Prostate gland (tissue), 2 donors: ENCODE data around the gene UGT1A10. TPM values are rescaled to one million over a fixed set of nuclear protein-coding genes. Genes with fewer than 3 reads are reported as not detected.

Experiments
- DNase-seq: peaks from one replicate; pipeline ENCODE4 v3.0.0-alpha.2; 2019; ENCODE audit warnings: low spot score
- H3K27ac ChIP-seq, 2 donors: fragments of 200-600 bp; sonication (generic); 2 replicates each; pipeline ENCODE4 v1.5.1; 2017 to 2019
- H3K27me3 ChIP-seq: fragments of 200-600 bp; sonication (generic); replicated peaks from 2 replicates; pipeline ENCODE4 v1.5.1; 2019; ENCODE audit not compliant: insufficient read depth
- H3K36me3 ChIP-seq, 2 donors: fragments of 200-600 bp; sonication (generic); 1 replicate in 1 of 2; 2 replicates in 1 of 2; pipeline versions ENCODE4 v1.5.1 to v1.8.1; 2017 to 2019
- H3K4me1 ChIP-seq: fragments of 200-600 bp; sonication (generic); replicated peaks from 2 replicates; pipeline ENCODE4 v1.5.1; 2019
- H3K4me3 ChIP-seq, 2 donors: fragments of 200-600 bp; sonication (generic); 2 replicates each; pipeline ENCODE4 v1.5.1; 2017 to 2019
- H3K9me3 ChIP-seq: fragments of 200-600 bp; sonication (generic); 2 replicates; pipeline ENCODE4 v1.5.1; 2017
- POLR2A ChIP-seq: fragments of 450-650 bp; IDR thresholded peaks from one replicate; pipeline ENCODE4 v1.6.1; 2016; ENCODE audit warnings: antibody characterized with exemption, mild to moderate bottlenecking
- POLR2AphosphoS5 ChIP-seq: sonication (generic); formaldehyde crosslinking; IDR thresholded peaks from one replicate; pipeline ENCODE4 v1.6.1; 2017; ENCODE audit warnings: antibody characterized with exemption
- WGBS: methylation state at CpG from one replicate; pipeline ENCODE4 v1.1.5; 2018; 5-methylcytosine and 5-hydroxymethylcytosine counted together
- intact Hi-C: fragments of 100-400 bp; cut with DNase I; formaldehyde crosslinking; loops from one replicate; pipeline ENCODE4 v1.14.2; 2022
- total RNA-seq, 2 donors: library from RNA; depleted of rRNA; stranded (reverse); fragments of >200 nt; gene quantifications; one replicate each; pipeline ENCODE4 v1.1.0, GENCODE V29; 2016
- TF ChIP-seq, protein P1 (sequence below), 4 experiments: fragments of 200-600 bp in 2 of 4; fragments of 450-650 bp in 2 of 4; sonication (generic) in 2 of 4; IDR thresholded peaks; 1 replicate in 3 of 4; 2 replicates in 1 of 4; pipeline ENCODE4 v1.5.1; 2016 to 2019; ENCODE audit warnings: antibody characterized with exemption in 4 of 4, mild to moderate bottlenecking in 2 of 4, moderate library complexity in 2 of 4

The UGT1A10 gene
- total RNA-seq, 2 donors from 2014 or later = not detected

DNA sequence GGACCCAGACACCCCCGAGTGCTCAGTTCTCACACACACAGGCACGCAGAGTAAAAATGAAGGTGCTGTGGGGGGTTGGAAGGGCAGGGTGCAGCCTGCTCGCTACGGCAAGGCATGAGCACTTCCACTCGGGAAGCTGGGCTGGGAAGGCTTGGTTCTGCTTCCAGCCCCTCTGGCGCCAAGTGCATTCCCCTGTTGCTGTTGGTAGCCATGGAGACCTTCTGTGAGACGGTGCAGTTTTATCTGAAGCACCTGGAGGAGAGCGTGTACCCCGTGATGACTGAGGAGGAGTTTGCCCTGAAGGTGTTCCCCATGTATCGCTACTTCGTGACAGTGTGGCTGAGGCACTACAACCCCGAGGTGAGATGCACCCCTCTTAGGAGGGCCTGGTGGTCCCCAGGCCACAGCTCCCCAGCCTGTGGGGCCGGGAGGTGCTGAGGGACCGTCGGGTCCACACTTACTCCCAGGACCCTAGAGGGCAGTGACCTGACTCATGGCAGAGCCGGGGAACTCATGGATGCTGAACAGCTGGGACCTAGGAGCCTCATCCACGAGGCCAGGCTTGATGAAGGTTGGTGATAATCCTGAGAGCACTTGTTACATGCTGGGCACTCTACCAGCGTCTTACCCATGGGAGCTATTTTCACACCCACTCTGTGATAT is 157.3 kb downstream of the UGT1A10 start:
- Histone ChIP-seq H3K27ac (no peak overlapping the region), H3K27me3 (no peaks in the 10 kb centered on the region), H3K36me3 (no peaks in the 10 kb centered on the region), H3K4me3 (no peak overlapping the region), H3K4me1 (no peaks in the 10 kb centered on the region), H3K9me3 (no peaks in the 10 kb centered on the region)
- TF ChIP-seq, protein P1, sequence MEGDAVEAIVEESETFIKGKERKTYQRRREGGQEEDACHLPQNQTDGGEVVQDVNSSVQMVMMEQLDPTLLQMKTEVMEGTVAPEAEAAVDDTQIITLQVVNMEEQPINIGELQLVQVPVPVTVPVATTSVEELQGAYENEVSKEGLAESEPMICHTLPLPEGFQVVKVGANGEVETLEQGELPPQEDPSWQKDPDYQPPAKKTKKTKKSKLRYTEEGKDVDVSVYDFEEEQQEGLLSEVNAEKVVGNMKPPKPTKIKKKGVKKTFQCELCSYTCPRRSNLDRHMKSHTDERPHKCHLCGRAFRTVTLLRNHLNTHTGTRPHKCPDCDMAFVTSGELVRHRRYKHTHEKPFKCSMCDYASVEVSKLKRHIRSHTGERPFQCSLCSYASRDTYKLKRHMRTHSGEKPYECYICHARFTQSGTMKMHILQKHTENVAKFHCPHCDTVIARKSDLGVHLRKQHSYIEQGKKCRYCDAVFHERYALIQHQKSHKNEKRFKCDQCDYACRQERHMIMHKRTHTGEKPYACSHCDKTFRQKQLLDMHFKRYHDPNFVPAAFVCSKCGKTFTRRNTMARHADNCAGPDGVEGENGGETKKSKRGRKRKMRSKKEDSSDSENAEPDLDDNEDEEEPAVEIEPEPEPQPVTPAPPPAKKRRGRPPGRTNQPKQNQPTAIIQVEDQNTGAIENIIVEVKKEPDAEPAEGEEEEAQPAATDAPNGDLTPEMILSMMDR (IDR thresholded peaks at IDR 0.05) = no peak
- TF ChIP-seq POLR2A (no peak), POLR2AphosphoS5 (no peak)
- 73% methylated on average over 18 of the region's 18 CpGs for WGBS
- no peak for DNase-seq
- intact Hi-C loops = no loop called here

DNA sequence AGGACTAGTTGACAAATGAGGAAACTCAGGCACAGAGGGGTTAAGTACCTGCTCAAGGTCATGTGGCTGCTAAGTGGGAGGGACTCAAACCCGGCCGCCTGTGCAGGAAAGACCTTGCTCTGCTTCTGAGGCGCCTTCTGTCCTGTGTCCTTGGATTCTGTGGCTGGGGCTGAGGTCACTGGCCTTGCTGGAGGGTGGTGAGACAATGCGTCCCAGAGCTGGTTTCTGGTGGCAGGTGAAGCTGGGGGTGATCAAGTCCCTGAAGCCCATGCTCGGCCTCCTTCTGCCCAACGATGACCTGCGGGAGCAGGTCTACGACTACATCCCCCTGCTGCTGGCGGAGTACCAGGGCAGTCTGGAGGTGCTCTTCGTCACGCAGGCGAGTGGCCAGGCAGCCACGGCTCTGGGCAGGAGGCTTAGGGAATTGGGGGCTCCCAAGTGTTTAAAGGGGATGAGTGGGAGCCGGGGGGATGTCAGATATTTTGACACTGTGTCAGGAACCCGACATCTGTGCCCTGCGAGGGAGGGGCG is 157.9 kb downstream of the UGT1A10 start:
- Histone ChIP-seq H3K27ac (no peak overlapping the region), H3K27me3 (no peaks in the 10 kb centered on the region), H3K4me1 (no peaks in the 10 kb centered on the region), H3K4me3 (no peak overlapping the region), H3K36me3 (no peaks in the 10 kb centered on the region), H3K9me3 (no peaks in the 10 kb centered on the region)
- 81% methylated on average over 17 of the region's 17 CpGs for WGBS
- no peak for DNase-seq
- intact Hi-C loops = no loop called here
- no peak for TF ChIP-seq POLR2A
- no peak for TF ChIP-seq POLR2AphosphoS5
- TF ChIP-seq, protein P1 (IDR thresholded peaks at IDR 0.05) = no peak

DNA sequence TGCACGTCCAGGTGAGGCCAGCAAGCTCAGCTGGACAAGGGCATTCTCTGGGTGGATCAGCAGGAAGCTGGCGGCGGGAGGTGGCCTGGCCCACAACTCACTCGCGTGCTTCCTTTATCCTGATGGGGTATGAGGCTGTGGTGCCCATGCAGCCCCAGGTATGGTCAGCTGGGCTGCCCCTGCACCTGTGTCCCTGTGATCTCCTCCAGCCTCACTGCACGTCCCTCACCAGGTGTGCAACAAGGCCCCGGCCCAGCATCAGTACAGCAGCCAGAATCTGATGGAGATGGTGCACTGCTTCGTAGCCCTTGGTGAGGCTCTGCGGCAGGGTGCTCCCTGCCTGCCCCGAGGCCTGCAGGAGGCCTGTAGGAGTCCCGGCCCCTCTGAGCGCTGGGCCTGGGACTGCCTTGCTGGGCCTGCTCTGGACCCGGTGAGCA is 159.5 kb downstream of the UGT1A10 start:
- Histone ChIP-seq H3K9me3 (no peaks in the 10 kb centered on the region), H3K4me1 (no peaks in the 10 kb centered on the region), H3K27me3 (no peaks in the 10 kb centered on the region), H3K4me3 (no peak overlapping the region), H3K27ac (no peak overlapping the region), H3K36me3 (no peaks in the 10 kb centered on the region)
- WGBS = 91% methylated on average over 13 of the region's 13 CpGs
- no peak for DNase-seq
- intact Hi-C loops = no loop called here
- TF ChIP-seq POLR2A = no peak
- TF ChIP-seq, protein P1 (IDR thresholded peaks at IDR 0.05) = no peak
- no peak for TF ChIP-seq POLR2AphosphoS5

DNA sequence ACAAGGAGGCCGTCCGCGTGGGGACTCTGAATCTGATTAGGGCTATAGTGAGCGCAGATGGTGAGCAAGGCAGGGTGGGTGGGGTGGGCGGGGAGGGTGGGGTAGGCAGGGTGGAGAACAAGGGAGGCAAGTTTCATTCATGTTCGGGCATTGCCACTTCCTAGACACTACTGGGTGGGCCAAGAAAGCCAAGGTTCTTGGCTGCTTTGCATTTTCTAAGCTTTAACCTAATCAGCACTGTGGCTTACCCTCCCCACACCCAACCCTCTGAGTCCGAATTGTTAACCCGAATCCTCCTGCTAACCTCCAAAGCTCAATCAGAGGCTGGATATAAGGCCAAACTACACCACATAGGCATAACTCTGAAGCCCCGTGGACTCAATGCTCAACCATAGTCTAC is 160.0 kb downstream of the UGT1A10 start:
- no peaks in the 10 kb centered on the region for H3K27me3 ChIP-seq
- no peak for DNase-seq
- intact Hi-C loops = no loop called here
- TF ChIP-seq POLR2AphosphoS5 (no peak), POLR2A (no peak)
- TF ChIP-seq, protein P1 (IDR thresholded peaks at IDR 0.05) = no peak
- no peak overlapping the region for H3K27ac ChIP-seq
- 80% methylated on average over 9 of the region's 9 CpGs for WGBS
- no peak overlapping the region for H3K4me3 ChIP-seq
- H3K36me3 ChIP-seq = no peaks in the 10 kb centered on the region
- no peaks in the 10 kb centered on the region for H3K4me1 ChIP-seq
- H3K9me3 ChIP-seq = no peaks in the 10 kb centered on the region
